CD14-positive monocyte (primary cell): ENCODE data around the gene MYH8. TPM values are rescaled to one million over a fixed set of nuclear protein-coding genes. Genes with fewer than 3 reads are reported as not detected.
A peak's percentile ranks its signal among the peaks of the same experiment; 100 is the strongest.

ENCODE experiments used
- DNase-seq, 3 donors: peaks; one replicate each; pipeline ENCODE4 v3.0.0-alpha.2; 2011 to 2022
- H2AFZ ChIP-seq: 2 replicates; pipeline ENCODE4 v1.6.0; 2012; ENCODE audit warnings: mild to moderate bottlenecking, low read depth, low read length, inconsistent platforms; ENCODE audit not compliant: insufficient read depth, poor library complexity, severe bottlenecking
- H3K27ac ChIP-seq, 2 donors: 1 replicate in 1 of 2; 2 replicates in 1 of 2; pipeline ENCODE4 v1.5.1; 2012 to 2013; ENCODE audit warnings: low read length in 2 of 2, control low read depth in 1 of 2, inconsistent platforms in 1 of 2, low read depth in 1 of 2, mild to moderate bottlenecking in 1 of 2
- H3K27me3 ChIP-seq, 2 donors: one replicate each; pipeline versions ENCODE4 v1.6.0 to v1.6.1; 2011 to 2013; ENCODE audit warnings: low read length in 2 of 2; ENCODE audit not compliant: control insufficient read depth in 2 of 2, insufficient read depth in 2 of 2
- H3K36me3 ChIP-seq, 2 donors: replicated peaks in 1 of 2; 1 replicate in 1 of 2; 2 replicates in 1 of 2; pipeline versions ENCODE4 v1.5.1 to v1.6.1; 2012 to 2013; ENCODE audit warnings: low read length in 2 of 2, control low read depth in 1 of 2, inconsistent platforms in 1 of 2, mild to moderate bottlenecking in 1 of 2; ENCODE audit not compliant: insufficient read depth in 2 of 2, control insufficient read depth in 1 of 2
- H3K4me1 ChIP-seq, 2 donors: 1 replicate in 1 of 2; 2 replicates in 1 of 2; pipeline versions ENCODE4 v1.5.1 to v1.6.1; 2012 to 2013; ENCODE audit warnings: low read length in 2 of 2, control low read depth in 1 of 2, inconsistent platforms in 1 of 2, mild to moderate bottlenecking in 1 of 2, moderate library complexity in 1 of 2; ENCODE audit not compliant: insufficient read depth in 2 of 2, control insufficient read depth in 1 of 2
- H3K4me2 ChIP-seq: replicated peaks from 2 replicates; pipeline ENCODE3; 2012; ENCODE audit warnings: low read length, moderate library complexity, mild to moderate bottlenecking; ENCODE audit not compliant: poor library complexity, severe bottlenecking; ENCODE audit errors: extremely low read depth
- H3K4me3 ChIP-seq, 3 experiments: fragments of 200-600 bp in 1 of 3; sonication (generic) in 1 of 3; replicated peaks in 1 of 3; 1 replicate in 2 of 3; 2 replicates in 1 of 3; pipeline ENCODE4 v1.5.1; 2011 to 2013; ENCODE audit warnings: low read length in 3 of 3, mild to moderate bottlenecking in 3 of 3, control low read depth in 2 of 3, low read depth in 2 of 3, inconsistent platforms in 1 of 3, moderate library complexity in 1 of 3
- H3K79me2 ChIP-seq: 2 replicates; pipeline ENCODE4 v1.6.0; 2012; ENCODE audit warnings: mild to moderate bottlenecking, control low read depth, inconsistent platforms, low read length, moderate library complexity; ENCODE audit not compliant: insufficient read depth
- H3K9ac ChIP-seq: 2 replicates; pipeline ENCODE4 v1.6.0; 2017; ENCODE audit warnings: low read length, mild to moderate bottlenecking; ENCODE audit not compliant: insufficient read depth, poor library complexity, severe bottlenecking
- H3K9me3 ChIP-seq, 2 donors: replicated peaks in 1 of 2; 1 replicate in 1 of 2; 2 replicates in 1 of 2; pipeline versions ENCODE4 v1.5.1 to v1.6.1; 2012 to 2013; ENCODE audit warnings: low read length in 2 of 2, control low read depth in 1 of 2; ENCODE audit not compliant: control insufficient read depth in 1 of 2, insufficient read depth in 1 of 2
- H4K20me1 ChIP-seq: 2 replicates; pipeline ENCODE4 v1.6.0; 2012; ENCODE audit warnings: mild to moderate bottlenecking, low read length, control low read depth, moderate library complexity; ENCODE audit not compliant: insufficient read depth
- H3K27ac Mint-ChIP-seq, 7 donors: one replicate each; pipeline ENCODE4 v1.8.0; 2020; ENCODE audit warnings: mild to moderate bottlenecking in 7 of 7, mixed read lengths in 7 of 7, moderate library complexity in 6 of 7, inconsistent platforms in 2 of 7
- H3K27me3 Mint-ChIP-seq, 3 donors: one replicate each; pipeline ENCODE4 v1.8.0; 2021 to 2022; ENCODE audit warnings: low read depth in 3 of 3, mild to moderate bottlenecking in 3 of 3, mixed read lengths in 3 of 3, moderate library complexity in 3 of 3, inconsistent platforms in 1 of 3
- H3K36me3 Mint-ChIP-seq, 2 donors: one replicate each; pipeline ENCODE4 v1.8.0; 2020; ENCODE audit warnings: mixed read lengths in 2 of 2, inconsistent platforms in 1 of 2, mild to moderate bottlenecking in 1 of 2
- H3K4me1 Mint-ChIP-seq: one replicate; pipeline ENCODE4 v1.8.0; 2020; ENCODE audit warnings: mild to moderate bottlenecking, mixed read lengths
- H3K4me3 Mint-ChIP-seq, 2 donors: one replicate each; pipeline ENCODE4 v1.8.0; 2020; ENCODE audit warnings: mild to moderate bottlenecking in 2 of 2, mixed read lengths in 2 of 2, moderate library complexity in 1 of 2
- H3K9me3 Mint-ChIP-seq, 7 donors: one replicate each; pipeline ENCODE4 v1.8.0; 2020 to 2022; ENCODE audit warnings: mixed read lengths in 7 of 7, mild to moderate bottlenecking in 6 of 7, moderate library complexity in 6 of 7, inconsistent platforms in 2 of 7
- CTCF ChIP-seq: fragments of 200-600 bp; IDR thresholded peaks from one replicate; pipeline ENCODE4 v1.8.0; 2022; ENCODE audit warnings: antibody characterized with exemption, mild to moderate bottlenecking
- WGBS: methylation state at CpG from one replicate; pipeline ENCODE4 v1.1.5; 2013; ENCODE audit warnings: missing lambda C conversion rate; ENCODE audit not compliant: insufficient coverage; 5-methylcytosine and 5-hydroxymethylcytosine counted together
- intact Hi-C, 2 donors: fragments of 100-400 bp; cut with micrococcal nuclease; formaldehyde crosslinking; loops; one replicate each; pipeline versions ENCODE4 v1.15.0 to v1.15.1; 2023
- polyA plus RNA-seq, 3 donors: library from polyadenylated mRNA; depleted of rRNA in 1 of 3; unstranded in 2 of 3; stranded (reverse) in 1 of 3; fragments of 300-500 nt in 2 of 3; fragments of >200 nt in 1 of 3; fragmentation: Illumina TruSeq in 2 of 3; gene quantifications; 1 replicate in 2 of 3; 2 replicates in 1 of 3; pipeline ENCODE4 v1.2.3, GENCODE V29; 2012 to 2021

Gene MYH8
- polyA plus RNA-seq, 3 donors, result not detected

DNA sequence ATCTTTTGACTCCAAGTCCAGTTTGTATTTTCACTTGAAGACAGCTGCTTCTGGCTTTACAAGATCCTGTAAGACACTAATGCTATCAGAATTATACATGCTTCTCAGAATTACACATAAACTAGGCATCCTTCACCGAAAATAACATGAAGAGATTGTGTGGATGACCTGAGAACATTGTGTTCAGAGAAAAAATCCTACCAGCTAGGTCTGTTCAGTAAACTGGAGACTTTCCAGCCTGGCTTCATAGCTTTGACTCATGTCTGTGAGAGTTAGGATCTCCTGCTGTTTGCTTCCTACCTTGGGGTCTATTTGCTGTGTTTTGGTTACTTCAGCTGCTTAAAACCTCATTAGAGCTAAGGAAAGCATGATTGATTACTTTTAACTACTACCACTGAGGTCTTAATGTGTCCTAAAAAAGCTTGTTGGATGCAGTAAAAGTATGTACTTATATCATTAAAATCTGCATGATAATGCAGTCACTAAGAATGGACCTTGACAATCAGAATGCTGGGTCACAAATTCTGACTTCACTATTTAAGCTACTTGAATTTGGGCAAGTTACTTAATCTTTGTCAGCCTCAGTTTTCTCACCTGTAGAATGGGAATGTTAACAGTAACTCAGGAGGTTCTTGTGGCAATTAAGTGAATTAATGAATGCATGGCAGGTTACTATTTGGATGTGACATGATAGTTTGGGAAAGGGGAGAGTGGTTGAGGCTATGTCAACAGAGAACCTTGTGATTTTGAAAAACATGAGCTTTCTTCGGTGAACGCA lies 40.9 kb downstream of the MYH8 start:
- no peak overlapping the region for H3K27ac Mint-ChIP-seq
- H3K4me3 Mint-ChIP-seq, result no peak overlapping the region
- 100% methylated on average over 2 of the region's 3 CpGs for WGBS
- Histone ChIP-seq H3K27ac (no peak overlapping the region), H4K20me1 (no peaks in the 10 kb centered on the region), H3K9me3 (no peaks in the 10 kb centered on the region), H3K79me2 (no peaks in the 10 kb centered on the region), H3K4me1 (no peaks in the 10 kb centered on the region), H3K4me3 (no peak overlapping the region), H3K36me3 (no peaks in the 10 kb centered on the region), H3K27me3 (peaks cover 0 to 5% of the 10 kb centered on the region in 2 donors), H3K4me2 (no peak overlapping the region), H2AFZ (no peak overlapping the region), H3K9ac (no peak overlapping the region)
- no peaks in the 10 kb centered on the region for H3K9me3 Mint-ChIP-seq
- H3K36me3 Mint-ChIP-seq, result no peaks in the 10 kb centered on the region
- no peaks in the 10 kb centered on the region for H3K4me1 Mint-ChIP-seq
- no peak for TF ChIP-seq CTCF
- intact Hi-C loops, result no loop called here
- peaks cover 1 to 9% (median 8%) of the 10 kb centered on the region in 3 donors for H3K27me3 Mint-ChIP-seq
- no peak for DNase-seq

GRCh38 chr17:10372906-10373305 lies 48.8 kb downstream of the MYH8 start, which contains the start of gene MYH13:
TSS of gene MYH13 (minus strand) at chr17:10373006. CDS start at chr17:10364530, 8,476 bp downstream.
- no peak for TF ChIP-seq CTCF
- Histone ChIP-seq H2AFZ (no peak within 1 kb of the TSS), H3K4me2 (no peak within 1 kb of the TSS), H3K27me3 (peaks cover 0 to 4% of the 10 kb centered on the region in 2 donors), H3K36me3 (no peaks in the 10 kb centered on the region), H3K79me2 (no peaks in the 10 kb centered on the region), H3K4me1 (no peaks in the 10 kb centered on the region), H3K4me3 (no peak within 1 kb of the TSS), H4K20me1 (no peaks in the 10 kb centered on the region), H3K9me3 (no peaks in the 10 kb centered on the region), H3K27ac (no peak within 1 kb of the TSS), H3K9ac (no peak within 1 kb of the TSS)
- Mint-ChIP-seq H3K27me3 (peaks cover 5 to 15% (median 9%) of the 10 kb centered on the region in 3 donors), H3K27ac (no peak within 1 kb of the TSS), H3K36me3 (no peaks in the 10 kb centered on the region), H3K9me3 (no peaks in the 10 kb centered on the region), H3K4me3 (peak within 1 kb of the TSS in 1 of 2 donors; percentile 26), H3K4me1 (no peaks in the 10 kb centered on the region)
- no peak for DNase-seq
- 90% methylated on average over 4 of the region's 5 CpGs for WGBS
- intact Hi-C loops, result no loop called here
